GM13976 (cell line): ENCODE data around the gene MYO3A.

Experiments used
- DNase-seq: peaks from one replicate; pipeline ENCODE4 v3.0.0; 2012; ENCODE audit warnings: low spot score
- CTCF ChIP-seq: IDR thresholded peaks from 2 replicates; pipeline ENCODE4 v1.5.1; 2012; ENCODE audit warnings: borderline replicate concordance, mild to moderate bottlenecking; ENCODE audit not compliant: insufficient read depth; ENCODE audit errors: extremely low read depth, missing control alignments, control extremely low read depth
- in situ Hi-C: fragments of 300-500 bp; cut with MboI; formaldehyde crosslinking; loops from one replicate; pipeline ENCODE4 v1.12.0; 2022; ENCODE audit warnings: low sequenced_read_pairs, mixed read lengths, inconsistent platforms; ENCODE audit not compliant: unreplicated experiment

Gene MYO3A, protein sequence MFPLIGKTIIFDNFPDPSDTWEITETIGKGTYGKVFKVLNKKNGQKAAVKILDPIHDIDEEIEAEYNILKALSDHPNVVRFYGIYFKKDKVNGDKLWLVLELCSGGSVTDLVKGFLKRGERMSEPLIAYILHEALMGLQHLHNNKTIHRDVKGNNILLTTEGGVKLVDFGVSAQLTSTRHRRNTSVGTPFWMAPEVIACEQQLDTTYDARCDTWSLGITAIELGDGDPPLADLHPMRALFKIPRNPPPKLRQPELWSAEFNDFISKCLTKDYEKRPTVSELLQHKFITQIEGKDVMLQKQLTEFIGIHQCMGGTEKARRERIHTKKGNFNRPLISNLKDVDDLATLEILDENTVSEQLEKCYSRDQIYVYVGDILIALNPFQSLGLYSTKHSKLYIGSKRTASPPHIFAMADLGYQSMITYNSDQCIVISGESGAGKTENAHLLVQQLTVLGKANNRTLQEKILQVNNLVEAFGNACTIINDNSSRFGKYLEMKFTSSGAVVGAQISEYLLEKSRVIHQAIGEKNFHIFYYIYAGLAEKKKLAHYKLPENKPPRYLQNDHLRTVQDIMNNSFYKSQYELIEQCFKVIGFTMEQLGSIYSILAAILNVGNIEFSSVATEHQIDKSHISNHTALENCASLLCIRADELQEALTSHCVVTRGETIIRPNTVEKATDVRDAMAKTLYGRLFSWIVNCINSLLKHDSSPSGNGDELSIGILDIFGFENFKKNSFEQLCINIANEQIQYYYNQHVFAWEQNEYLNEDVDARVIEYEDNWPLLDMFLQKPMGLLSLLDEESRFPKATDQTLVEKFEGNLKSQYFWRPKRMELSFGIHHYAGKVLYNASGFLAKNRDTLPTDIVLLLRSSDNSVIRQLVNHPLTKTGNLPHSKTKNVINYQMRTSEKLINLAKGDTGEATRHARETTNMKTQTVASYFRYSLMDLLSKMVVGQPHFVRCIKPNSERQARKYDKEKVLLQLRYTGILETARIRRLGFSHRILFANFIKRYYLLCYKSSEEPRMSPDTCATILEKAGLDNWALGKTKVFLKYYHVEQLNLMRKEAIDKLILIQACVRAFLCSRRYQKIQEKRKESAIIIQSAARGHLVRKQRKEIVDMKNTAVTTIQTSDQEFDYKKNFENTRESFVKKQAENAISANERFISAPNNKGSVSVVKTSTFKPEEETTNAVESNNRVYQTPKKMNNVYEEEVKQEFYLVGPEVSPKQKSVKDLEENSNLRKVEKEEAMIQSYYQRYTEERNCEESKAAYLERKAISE (N-terminal part only)

GRCh38 chr10:25933653-25934608 lies at the start of gene MYO3A:
Gene MYO3A, plus strand, starts transcription at chr10:25934229. Its CDS starts 17,882 bp downstream, at chr10:25952111.
- no peak for TF ChIP-seq CTCF
- in situ Hi-C loops: no loop called here
- peak; percentile 19 for DNase-seq

DNA sequence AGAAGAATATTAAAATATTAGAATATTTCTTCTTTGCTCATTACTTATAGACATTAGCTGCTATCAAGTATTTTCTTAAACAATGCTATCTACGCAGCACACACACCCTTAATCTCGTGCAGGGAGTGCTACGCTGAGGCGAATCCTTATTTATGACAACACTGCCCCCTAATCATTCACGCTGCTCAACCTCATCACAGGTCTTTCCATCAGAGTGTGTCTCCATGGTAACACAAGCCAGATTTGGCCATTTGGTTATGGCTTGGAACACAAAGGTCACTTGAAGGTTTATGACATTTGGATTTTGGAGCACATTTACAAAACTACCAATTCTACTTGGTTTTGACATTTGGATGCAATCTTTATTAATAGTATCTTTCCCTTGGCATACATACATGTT lies 45.4 kb upstream of the MYO3A start:
- in situ Hi-C loops: no loop called here
- no peak for TF ChIP-seq CTCF
- DNase-seq: no peak

DNA sequence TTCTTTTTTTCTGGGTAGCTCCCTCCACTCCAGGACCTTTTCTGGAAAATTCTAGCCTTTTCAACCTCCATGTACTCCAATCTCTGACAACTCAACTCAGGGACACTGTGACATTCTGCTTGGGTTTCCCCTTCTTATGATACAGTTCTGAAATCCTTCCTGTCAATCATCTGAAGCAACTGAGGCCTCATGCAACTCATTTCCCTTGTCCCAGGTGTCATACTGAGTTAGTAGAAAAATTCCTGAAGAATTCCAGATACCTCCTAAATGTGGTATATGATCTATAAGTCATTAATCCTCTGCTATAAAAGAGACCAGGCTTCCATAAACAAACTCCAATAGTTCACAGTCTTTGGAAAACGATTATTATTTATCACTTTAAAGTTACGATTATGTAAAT lies 43.0 kb upstream of the MYO3A start:
- in situ Hi-C loops: no loop called here
- no peak for TF ChIP-seq CTCF
- no peak for DNase-seq

DNA sequence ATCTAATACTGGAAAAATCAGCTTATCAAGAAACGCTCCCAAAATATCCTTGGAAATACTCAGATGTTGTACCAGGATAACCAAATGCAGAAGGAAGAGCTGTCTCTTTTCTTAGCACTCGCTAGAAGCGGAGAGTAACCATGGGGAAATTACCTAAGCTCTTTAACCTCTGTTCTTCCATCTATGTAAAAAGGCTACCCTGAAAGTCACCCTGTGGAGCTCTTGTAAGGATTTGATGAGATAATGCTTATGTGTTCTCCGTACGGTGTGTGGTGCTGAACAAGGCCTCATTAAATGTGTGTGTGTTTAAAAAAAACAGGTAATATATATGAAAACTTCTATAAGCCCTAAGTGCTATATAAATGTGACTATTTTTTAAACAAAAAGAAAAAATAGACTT lies 38.2 kb upstream of the MYO3A start:
- in situ Hi-C loops: no loop called here
- TF ChIP-seq CTCF: no peak
- DNase-seq: no peak

GRCh38 chr10:25896421-25896820 lies 37.6 kb upstream of the MYO3A start:
- no peak for TF ChIP-seq CTCF
- no peak for DNase-seq
- in situ Hi-C loops: no loop called here
